HG02885 (cell line): ENCODE measurements around the gene WASHC3.
A peak's percentile ranks its signal among the peaks of the same experiment; 100 is the strongest.
"Not testable (repeated sequence)": the region's sequence is repeated elsewhere in the genome, so short reads cannot be mapped to it uniquely, and the experiment has no call there.

Experiments
- ATAC-seq: cut with Tn5 transposase; IDR thresholded peaks from one replicate; pipeline ENCODE4 v1.9.1; 2021; ENCODE audit warnings: mild to moderate bottlenecking; ENCODE audit not compliant: unreplicated experiment, poor library complexity

The WASHC3 gene

GRCh38 chr12:102051431-102051965 lies 10.3 kb downstream of the WASHC3 start:
- no peak for ATAC-seq

GRCh38 chr12:102050660-102051430 lies 10.9 kb downstream of the WASHC3 start:
- ATAC-seq, result no peak

GRCh38 chr12:102043928-102044327 lies 17.9 kb downstream of the WASHC3 start:
- ATAC-seq, result peak; percentile 61

- no peak for ATAC-seq
Measured at GRCh38 chr12:102033991-102034745, 27.6 kb downstream of the WASHC3 start.

- ATAC-seq, result no peak
Measured at GRCh38 chr12:102031852-102032251, 29.9 kb downstream of the WASHC3 start.

GRCh38 chr12:102029141-102029540 lies 32.6 kb downstream of the WASHC3 start:
- no peak for ATAC-seq

- ATAC-seq, result no peak
Measured at GRCh38 chr12:102026728-102027127, 35.1 kb downstream of the WASHC3 start.

- no peak for ATAC-seq
Measured at GRCh38 chr12:102024765-102025164, 37.0 kb downstream of the WASHC3 start.

- ATAC-seq, result no peak
Measured at GRCh38 chr12:102023343-102023930, 38.4 kb downstream of the WASHC3 start.

- no peak for ATAC-seq
Measured at GRCh38 chr12:102022286-102022685, 39.5 kb downstream of the WASHC3 start.

GRCh38 chr12:102021540-102022246 lies 40.1 kb downstream of the WASHC3 start:
- ATAC-seq, result no peak

- not testable (repeated sequence) for ATAC-seq
Measured at GRCh38 chr12:102018607-102019006, 43.2 kb downstream of the WASHC3 start.

- no peak for ATAC-seq
Measured at GRCh38 chr12:102016472-102016871, 45.3 kb downstream of the WASHC3 start.

GRCh38 chr12:102010265-102010994 lies 51.4 kb downstream of the WASHC3 start:
- ATAC-seq, result peak; percentile 93

- peak; percentile 7 for ATAC-seq
Measured at GRCh38 chr12:102009796-102010195, 52.0 kb downstream of the WASHC3 start.

- no peak for ATAC-seq
Measured at GRCh38 chr12:102008615-102009126, 53.1 kb downstream of the WASHC3 start.

- no peak for ATAC-seq
Measured at GRCh38 chr12:102005256-102005655, 56.5 kb downstream of the WASHC3 start.

GRCh38 chr12:101997102-101997501 lies 64.7 kb downstream of the WASHC3 start:
- no peak for ATAC-seq

GRCh38 chr12:101995684-101996083 lies 66.1 kb downstream of the WASHC3 start:
- no peak for ATAC-seq
